ENCODE data around the gene SH3YL1. TPM values are rescaled to one million over a fixed set of nuclear protein-coding genes. Genes with fewer than 3 reads are reported as not detected.

Gene SH3YL1
- total and polyA plus RNA-seq, 2 of the 4 experiments (the other 2 are of a cell fraction), result 18.1 to 21.2 TPM

DNA sequence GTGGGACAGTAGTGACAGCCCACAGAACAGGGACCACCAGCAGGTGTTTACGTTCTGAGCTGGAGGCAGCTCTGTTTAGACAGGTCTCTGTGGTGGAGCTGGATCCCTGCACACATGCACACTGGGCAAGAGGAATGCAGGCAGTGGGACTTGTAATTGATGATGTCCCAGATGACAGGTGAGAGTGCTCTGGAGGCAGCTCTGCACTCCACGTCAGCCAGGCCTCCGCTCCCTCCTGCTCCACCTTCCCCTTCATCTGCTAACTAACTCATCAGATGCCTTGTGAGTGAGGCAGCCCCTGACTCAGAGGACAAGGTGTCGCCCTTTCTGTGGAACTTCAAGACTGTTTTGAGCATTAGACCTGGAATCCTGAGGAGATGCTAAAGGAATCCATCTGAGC, 53.2 kb downstream of the SH3YL1 start:
- Histone ChIP-seq H2BK120ac (ENCODE audit: low read depth, low read length) (no peak overlapping the region), H3K56ac (ENCODE audit: extremely low read depth, insufficient read depth, low read length) (no peak overlapping the region), H4K91ac (ENCODE audit: insufficient read depth, low read depth, low read length) (no peak overlapping the region), H3K9ac (ENCODE audit: low read depth, low read length) (no peak overlapping the region), H3K23ac (ENCODE audit: low read depth, low read length) (no peak overlapping the region), H3K4ac (ENCODE audit: low read depth, low read length) (no peak overlapping the region), H4K8ac (ENCODE audit: low read depth in 2 of 2, low read length in 2 of 2) (no peak overlapping the region), H2AK9ac (replicated peaks; ENCODE audit: low read depth, low read length, poor library complexity) (no peak overlapping the region), H3K79me1 (ENCODE audit: low read depth in 1 of 2, low read length in 2 of 2) (no peaks in the 10 kb centered on the region), H3K4me2 (ENCODE audit: low read depth, low read length) (no peak overlapping the region), H3K9me1 (ENCODE audit: insufficient read depth, low read length) (no peaks in the 10 kb centered on the region), H2BK20ac (ENCODE audit: low read depth, low read length) (no peak overlapping the region), H3K27ac (ENCODE audit: insufficient read depth, low read length) (no peak overlapping the region), H2AK5ac (ENCODE audit: low read depth, low read length) (no peak overlapping the region), H3K4me3 (ENCODE audit: insufficient read depth, low read depth, low read length) (no peak overlapping the region), H3K18ac (ENCODE audit: low read depth, low read length) (no peak overlapping the region), H3K14ac (replicated peaks; ENCODE audit: low read depth, low read length) (no peak overlapping the region), H4K20me1 (ENCODE audit: insufficient read depth, low read length) (no peaks in the 10 kb centered on the region), H3K36me3 (ENCODE audit: control insufficient read depth, insufficient read depth, low read length) (no peaks in the 10 kb centered on the region), H2BK5ac (ENCODE audit: low read depth, low read length, poor library complexity, severe bottlenecking) (no peak overlapping the region), H2AFZ (replicated peaks; ENCODE audit: low read length, poor library complexity) (no peak overlapping the region), H3K9me3 (ENCODE audit: control insufficient read depth, insufficient read depth, low read length) (no peaks in the 10 kb centered on the region; the same call in 1 of the 2 replicates), H3K27me3 (ENCODE audit: control insufficient read depth, insufficient read depth, low read length) (no peaks in the 10 kb centered on the region), H3K4me1 (ENCODE audit: control insufficient read depth, insufficient read depth, low read length) (no peaks in the 10 kb centered on the region), H2BK15ac (ENCODE audit: low read depth, low read length) (no peak overlapping the region), H4K5ac (ENCODE audit: low read depth, low read length) (no peak overlapping the region)
- intact Hi-C loops (cut with micrococcal nuclease) (no loop called here), dilution Hi-C loops (cut with HindIII; ENCODE audit: low sequenced_read_pairs, unreplicated experiment) (no loop called here), in situ Hi-C loops (cut with MboI; ENCODE audit: low sequenced_read_pairs) (no loop called here)
- no peak for ATAC-seq (ENCODE audit: low read depth)
- 0% methylated on average over 1 of the region's 4 CpGs; no CpG with 5 or more reads in 1 of the 2 experiments for WGBS, 2 experiments (ENCODE audit: extremely low coverage in 2 of 2, insufficient read length in 1 of 2)
- ChIA-PET CTCF (no interaction called here), POLR2A (ENCODE audit: unreplicated experiment) (no interaction called here)
- no peak for TF ChIP-seq NFE2L2 (IDR thresholded peaks at IDR 0.05; ENCODE audit: low read depth, low read length)
- no peak for TF ChIP-seq FOS (IDR thresholded peaks at IDR 0.05; ENCODE audit: low read depth, low read length)
- TF ChIP-seq BHLHE40 (IDR thresholded peaks at IDR 0.05; ENCODE audit: low read depth, low read length), result no peak
- TF ChIP-seq MXI1 (IDR thresholded peaks at IDR 0.05; ENCODE audit: borderline replicate concordance, low read depth, low read length), result no peak
- TF ChIP-seq RCOR1 (IDR thresholded peaks at IDR 0.05; ENCODE audit: insufficient replicate concordance, low read length), result no peak
- no peak for TF ChIP-seq RAD21 (IDR thresholded peaks at IDR 0.05; ENCODE audit: low read length)
- TF ChIP-seq CHD1 (IDR thresholded peaks at IDR 0.05; ENCODE audit: low read depth, low read length), result no peak
- TF ChIP-seq SMC3 (IDR thresholded peaks at IDR 0.05; ENCODE audit: low read depth, low read length), result no peak
- TF ChIP-seq, protein P1, sequence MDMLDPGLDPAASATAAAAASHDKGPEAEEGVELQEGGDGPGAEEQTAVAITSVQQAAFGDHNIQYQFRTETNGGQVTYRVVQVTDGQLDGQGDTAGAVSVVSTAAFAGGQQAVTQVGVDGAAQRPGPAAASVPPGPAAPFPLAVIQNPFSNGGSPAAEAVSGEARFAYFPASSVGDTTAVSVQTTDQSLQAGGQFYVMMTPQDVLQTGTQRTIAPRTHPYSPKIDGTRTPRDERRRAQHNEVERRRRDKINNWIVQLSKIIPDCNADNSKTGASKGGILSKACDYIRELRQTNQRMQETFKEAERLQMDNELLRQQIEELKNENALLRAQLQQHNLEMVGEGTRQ (IDR thresholded peaks at IDR 0.05; ENCODE audit: low read depth, low read length), result no peak
- TF ChIP-seq MAZ (IDR thresholded peaks at IDR 0.05; ENCODE audit: borderline replicate concordance, low read depth, low read length), result no peak
- no peak for TF ChIP-seq CEBPB (IDR thresholded peaks at IDR 0.05; ENCODE audit: low read depth, low read length)
- no peak for TF ChIP-seq RFX5 (IDR thresholded peaks at IDR 0.05; ENCODE audit: low read depth, low read length)
- no TSS peak for BruUV-seq (replicated peaks)
- peak; percentile 5 for DNase-seq

All from IMR-90 (cell line).